HG02938 (cell line): Measurements from ENCODE around the gene MITD1.
A peak's percentile ranks its signal among the peaks of the same experiment; 100 is the strongest.
"Not testable (repeated sequence)": the region's sequence is repeated elsewhere in the genome, so short reads cannot be mapped to it uniquely, and the experiment has no call there.

Experiments used
- ATAC-seq: cut with Tn5 transposase; IDR thresholded peaks from one replicate; pipeline ENCODE4 v1.9.1; 2021; ENCODE audit warnings: mild to moderate bottlenecking, moderate library complexity; ENCODE audit not compliant: unreplicated experiment

Gene MITD1

DNA sequence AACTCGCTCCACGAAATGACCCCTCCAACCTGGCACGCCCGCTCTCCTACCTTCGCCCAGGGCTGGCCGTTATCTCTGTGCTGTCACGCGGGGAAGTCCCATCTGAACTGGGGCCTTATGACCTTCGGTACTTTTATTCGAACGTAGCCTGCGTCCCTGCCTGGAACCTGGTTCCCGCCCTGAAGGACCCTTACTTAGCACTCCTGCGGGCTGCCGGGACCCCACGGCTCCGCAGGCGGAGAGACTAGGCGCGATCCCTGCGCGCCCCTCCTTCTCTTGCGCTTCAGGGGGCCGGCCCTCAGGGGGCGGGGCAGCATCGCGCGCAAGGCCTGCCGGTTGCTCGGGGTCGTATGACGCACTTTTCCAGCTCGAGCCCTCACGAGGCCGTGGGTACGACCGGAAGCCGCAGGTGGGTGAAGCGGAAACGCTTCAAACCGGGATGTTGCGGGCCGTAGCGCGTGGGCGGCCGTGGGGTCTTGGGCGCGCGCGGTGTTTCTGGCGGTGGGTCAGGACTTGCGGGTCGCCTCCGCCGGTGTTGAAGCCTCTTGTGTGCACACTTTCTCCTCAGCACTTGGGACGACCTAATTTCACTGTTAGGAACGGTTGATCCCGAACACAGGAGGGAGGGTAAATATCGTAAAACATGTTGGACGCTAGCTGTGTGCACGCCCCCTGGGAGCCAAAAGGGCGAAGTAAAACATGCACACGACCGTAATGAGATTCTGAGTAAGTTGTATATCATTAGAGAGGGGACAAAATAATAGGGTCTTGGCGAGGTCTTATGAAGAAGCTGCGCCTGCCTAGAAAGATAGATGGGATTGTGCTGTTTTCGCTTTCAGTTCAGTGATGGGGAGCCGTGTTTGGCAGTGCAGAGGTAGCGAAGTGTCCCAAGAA, 26.0 kb downstream of the MITD1 start, which contains the start of the genes LIPT1 and TSGA10:
TSS of gene LIPT1 (plus strand) at position 325 of the 894 bp plus-strand sequence. CDS start 6,991 bp downstream, outside the sequence.
TSS of gene TSGA10 (minus strand) at position 300 of the 894 bp plus-strand sequence. CDS start 45,503 bp downstream, outside the sequence.
- ATAC-seq = peak; percentile 92

DNA sequence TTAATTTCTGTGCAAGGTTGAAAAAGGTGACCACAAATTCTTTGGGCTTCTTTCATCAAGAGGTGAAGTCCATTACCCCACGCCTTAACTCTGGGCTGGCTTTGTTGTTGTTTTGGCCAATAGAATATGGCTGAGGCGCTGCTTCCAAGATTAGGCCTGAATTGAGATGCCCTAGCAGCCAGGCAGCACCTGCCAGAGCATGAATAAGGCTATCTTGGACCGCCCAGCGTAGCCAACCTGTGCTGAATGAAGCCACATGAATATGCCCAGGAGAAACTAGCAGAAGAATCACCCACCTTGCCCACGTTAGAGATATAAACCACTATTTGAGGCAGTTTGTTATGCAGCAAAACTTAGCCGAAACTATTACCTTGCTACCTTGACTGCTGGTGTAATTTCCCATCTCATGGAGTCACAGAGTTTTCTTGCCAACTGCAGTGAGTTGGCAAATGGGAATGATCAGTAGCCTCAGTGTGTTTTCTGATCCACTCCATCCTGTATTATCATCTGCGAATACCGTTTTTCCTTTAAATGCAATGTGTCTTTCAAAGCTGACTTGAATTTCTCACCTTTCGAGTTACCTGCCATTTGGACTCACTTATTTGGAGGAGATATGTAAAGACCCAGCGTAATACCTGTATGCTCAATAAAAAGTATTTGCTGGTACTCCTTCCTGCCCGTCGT, 26.8 kb downstream of the MITD1 start:
- no peak for ATAC-seq

DNA sequence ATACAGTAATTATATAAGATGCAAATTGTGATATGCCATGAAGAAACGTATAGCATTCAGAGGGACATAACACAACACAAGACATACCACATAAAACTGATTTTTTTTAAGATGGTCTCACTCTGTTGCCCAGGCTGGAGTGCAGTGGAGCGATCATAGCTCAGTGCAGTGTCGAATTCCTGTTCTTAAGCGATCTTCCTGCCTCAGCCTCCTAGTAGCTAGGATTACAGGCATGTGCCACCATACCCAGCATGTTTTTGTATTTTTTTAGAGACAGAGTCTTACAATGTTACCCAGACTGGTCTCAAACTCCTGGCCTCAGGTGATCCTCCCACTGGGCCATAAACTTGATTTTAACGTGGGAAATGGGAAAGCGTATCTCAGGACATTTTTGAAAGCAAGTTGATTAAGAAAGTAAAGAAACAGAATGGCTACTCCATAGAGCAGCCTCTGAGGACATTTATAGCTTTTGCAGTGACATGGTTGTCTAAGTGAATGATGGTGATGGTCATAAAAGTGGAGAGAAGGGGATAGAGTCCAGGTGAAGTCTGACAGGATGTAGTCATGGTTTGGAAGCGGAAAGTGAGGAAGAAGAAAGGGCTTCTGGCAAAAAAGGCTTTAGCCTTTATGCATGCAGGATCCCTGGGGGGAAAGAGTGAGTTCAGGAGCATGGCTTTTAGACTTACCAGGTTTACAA, 28.5 kb downstream of the MITD1 start:
- no peak for ATAC-seq

DNA sequence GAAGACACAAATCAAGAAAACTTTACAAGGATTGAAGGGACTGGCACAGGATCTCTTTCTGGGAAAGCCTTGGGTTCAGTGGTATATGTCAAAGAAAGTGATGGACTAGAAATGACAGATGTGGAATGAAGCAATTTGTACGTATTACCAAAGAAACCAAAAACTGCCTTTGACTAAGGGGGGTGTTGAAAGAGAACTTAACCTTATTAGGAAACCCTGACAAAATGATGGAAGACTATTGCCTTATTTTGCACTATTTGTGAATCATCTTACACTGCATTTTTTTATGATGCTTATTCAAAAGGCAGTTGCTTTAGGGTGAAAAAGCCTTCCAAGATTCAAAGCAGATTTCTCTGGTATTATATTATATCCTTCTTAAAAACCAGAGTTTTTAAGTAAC, 30.2 kb downstream of the MITD1 start:
- no peak for ATAC-seq

DNA sequence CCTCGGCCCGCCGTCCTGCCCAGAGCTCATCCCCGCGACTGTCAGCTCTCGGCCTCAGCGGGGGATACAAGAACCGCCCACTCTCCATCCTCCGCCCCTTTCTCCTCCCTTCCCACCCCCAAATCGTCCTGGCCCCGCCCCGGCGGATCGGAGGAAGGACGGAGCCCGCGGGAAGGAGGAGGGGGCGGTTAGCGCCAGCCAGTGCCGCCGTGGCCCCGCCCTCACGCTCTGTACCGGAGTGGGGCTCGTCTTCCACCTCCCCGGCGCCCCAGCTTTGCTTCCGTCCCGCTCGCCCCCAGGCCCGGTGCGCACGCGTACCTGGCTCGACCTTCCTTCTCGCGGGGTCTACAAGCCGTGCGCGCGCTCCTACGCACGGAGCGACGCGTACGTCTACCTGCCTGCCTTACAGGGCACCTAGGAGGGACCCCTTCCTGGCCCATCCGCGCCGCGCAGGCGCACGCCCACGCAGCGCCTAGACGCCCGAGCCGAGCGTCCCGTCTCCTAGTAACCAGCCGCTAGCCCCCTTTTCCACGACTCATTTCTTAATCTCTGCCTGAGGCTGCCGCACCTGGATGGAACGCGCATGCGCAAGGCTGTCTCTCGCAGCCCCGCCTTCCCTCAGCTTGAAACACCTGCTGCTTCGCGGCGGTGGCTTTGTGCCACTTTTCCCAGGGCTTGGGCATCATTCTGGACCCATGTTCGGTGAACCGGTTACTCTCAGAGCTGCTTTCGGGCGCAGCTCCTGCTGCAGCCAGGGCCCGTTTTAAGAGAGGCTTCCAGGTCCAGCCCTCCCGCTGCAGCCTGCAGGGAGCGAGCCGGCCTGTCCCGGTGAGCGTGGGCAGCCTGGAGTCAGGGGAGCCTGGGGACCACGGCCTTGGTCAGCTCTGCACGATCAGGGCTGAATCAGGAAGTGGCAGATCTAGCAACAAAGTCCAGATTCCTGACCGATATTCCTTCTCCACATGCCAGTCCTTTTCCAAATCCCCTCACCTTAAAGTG, 39.4 kb downstream of the MITD1 start, which contains the start of gene C2orf15:
TSS of gene C2orf15 (plus strand) at position 598 of the 999 bp plus-strand sequence. CDS start 8,852 bp downstream, outside the sequence.
- ATAC-seq = peak; percentile 86

DNA sequence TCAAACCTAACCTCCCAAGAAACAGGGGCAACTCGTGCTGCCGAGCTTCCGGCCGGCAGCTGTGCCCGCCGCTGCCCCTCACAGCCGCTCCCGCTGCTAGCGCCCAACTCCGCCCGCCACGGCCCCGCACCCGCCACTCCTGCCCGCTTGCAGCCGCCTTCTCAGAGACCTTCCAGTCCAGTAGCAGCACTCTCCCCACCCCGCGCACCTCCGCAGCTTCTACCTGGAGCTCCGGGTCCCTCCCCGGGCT, 40.1 kb downstream of the MITD1 start:
- ATAC-seq = no peak

DNA sequence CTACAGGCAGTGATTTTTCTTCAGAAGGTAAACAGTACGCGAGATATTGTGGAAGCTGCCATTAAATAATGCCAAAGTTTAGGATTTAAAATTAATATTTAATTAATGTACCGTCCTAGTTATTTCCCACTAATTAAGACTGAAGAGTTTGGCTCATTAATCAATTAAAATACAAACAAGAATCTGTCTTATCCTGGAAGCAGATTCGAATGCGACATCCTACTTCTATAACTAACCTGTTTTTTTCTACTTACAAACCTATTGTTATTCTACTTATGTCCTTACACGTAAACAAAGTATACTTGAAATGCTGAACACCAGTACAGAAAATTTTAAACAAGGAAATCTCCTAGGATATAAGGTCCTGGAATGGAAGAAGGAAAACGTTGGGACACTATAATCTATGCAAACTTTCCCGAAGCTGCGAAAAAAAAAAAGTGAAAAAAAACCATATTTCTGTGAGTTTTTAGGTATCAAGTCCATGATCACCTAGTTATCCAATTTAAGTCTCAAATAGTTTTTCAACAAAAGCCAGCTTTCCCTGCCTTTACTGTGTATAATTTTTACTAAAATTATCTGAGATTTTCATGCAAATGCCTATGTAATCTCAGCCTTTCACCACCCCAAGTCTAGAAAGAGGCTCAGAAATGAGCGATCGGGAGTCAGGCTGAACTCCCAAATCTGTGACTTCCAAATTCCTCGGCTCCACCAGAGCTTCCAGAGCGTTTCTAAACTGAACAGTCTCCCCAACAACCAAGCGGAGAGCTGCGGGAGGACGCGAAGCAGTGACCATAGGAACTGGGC, 40.6 kb downstream of the MITD1 start:
- no peak for ATAC-seq

DNA sequence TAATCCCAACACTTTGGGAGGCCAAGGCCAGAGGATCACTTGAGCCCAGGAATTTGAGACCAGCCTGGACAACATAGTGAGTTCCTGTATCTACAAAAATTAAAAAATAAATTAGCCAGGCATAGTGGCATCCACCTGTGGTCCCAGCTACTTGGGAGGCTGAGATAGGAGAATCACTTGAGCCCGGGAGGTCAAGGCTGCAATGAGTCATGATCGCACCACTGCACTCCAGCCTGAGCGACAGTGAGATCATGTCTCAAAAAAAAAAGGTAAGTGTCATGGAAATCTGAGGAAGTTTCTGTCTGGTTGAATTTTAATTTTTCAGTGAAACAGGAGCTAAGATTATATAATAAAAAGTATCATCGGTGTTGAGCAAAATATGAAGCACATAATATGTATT, 41.9 kb downstream of the MITD1 start:
- ATAC-seq = no peak

DNA sequence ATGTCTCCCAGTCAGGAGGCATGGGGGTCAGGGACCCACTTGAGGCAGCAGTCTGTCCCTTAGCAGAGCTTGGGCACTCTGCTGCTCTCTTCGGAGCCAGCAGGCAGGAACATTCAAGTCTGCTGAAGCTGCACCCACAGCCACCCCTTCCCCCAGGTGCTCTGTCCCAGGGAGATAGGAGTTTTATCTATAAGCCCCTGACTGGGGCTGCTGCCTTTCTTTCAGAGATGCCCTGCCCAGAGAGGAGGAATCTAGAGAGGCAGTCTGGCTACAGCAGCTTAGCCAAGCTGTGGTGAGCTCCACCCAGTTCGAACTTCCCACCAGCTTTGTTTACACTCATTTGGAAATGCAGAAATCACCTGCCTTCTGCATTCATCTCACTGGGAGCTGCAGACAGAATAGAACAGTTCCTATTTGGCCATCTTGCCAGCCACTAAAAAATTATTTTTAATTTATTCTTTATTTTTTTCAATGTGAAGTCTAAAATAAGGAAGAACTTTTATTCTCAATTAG, 45.8 kb downstream of the MITD1 start:
- not testable (repeated sequence) for ATAC-seq

DNA sequence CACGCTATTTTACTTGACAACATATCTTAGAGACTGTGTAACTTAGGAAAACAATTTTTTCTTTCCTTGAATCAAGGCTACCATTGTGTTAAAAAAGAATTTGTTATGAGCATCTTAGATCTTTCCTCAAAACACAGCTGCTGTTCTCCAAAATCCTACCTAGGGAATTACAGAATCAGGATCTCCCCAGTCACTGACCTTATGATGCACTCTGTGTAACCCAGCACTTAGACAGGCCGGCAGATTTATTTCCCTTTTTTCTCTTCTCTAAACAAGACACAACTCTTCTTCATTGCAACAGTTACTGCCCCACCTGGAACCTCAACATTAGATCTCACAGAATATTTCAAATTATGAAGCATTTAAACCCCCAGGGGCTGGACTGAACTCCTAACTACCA, 52.9 kb downstream of the MITD1 start:
- ATAC-seq = no peak
